ENCODE measurements around the gene EGR2. TPM values are rescaled to one million over a fixed set of nuclear protein-coding genes. Genes with fewer than 3 reads are reported as not detected.

EGR2 gene
- total and polyA plus RNA-seq, 10 of the 15 experiments (the other 5 are each of a cell fraction or from before 2014, with no cell fraction given), result 8.3 to 56.5 (median 16.2) TPM

DNA sequence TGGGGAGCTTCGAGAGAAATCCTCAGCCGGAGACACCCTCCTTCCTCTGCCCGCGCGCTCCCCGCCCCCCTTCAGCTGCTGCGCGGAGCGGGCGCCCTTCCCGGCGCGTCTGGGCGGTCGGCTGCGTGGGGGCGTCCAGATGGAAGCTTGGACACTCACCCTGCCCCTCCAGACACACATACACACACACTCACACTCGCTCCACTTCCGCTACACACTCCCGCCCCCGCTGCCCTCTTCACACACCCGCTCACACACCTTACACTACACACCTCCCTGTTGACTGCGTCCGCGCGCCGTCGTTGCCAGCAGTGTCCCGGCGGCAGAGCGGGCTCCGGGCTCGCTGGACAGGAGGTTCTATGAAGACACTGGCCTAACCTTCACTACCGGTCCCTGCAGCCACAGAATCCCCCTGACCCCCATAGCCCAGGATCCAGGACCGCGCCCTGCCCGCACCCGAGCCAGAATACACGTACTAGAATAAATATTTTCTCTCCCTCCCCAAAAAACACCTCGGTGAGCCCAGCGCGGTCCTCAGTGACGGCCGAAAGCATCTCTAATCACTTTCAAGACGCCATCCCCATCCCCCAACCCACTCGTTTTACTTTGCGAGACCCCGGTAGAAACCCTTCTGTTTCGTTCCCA lies 1.1 kb upstream of the EGR2 start (continued):
- TF ChIP-seq ZBTB4 (CRISPR knock-in tag; IDR thresholded peaks at IDR 0.05) (no peak), TBL1XR1 (IDR thresholded peaks at IDR 0.05; ENCODE audit: low read depth, low read length) (no peak), PML (IDR thresholded peaks at IDR 0.05; ENCODE audit: low read length) (no peak), POLR2AphosphoS5 (IDR thresholded peaks at IDR 0.05; ENCODE audit: low read length) (peak; percentile 66), CHD4 (IDR thresholded peaks at IDR 0.05) (no peak), EP300 (IDR thresholded peaks at IDR 0.05; ENCODE audit: borderline replicate concordance in 1 of 2, control insufficient read depth in 1 of 2, low read depth in 2 of 2, low read length in 2 of 2) (0 out of 4 replicates have a peak, but pooled peaks of 1 of the 2 experiments have one; percentile 2), ZBTB40 (IDR thresholded peaks at IDR 0.05; ENCODE audit: borderline replicate concordance) (no peak), BHLHE40 (IDR thresholded peaks at IDR 0.05; ENCODE audit: borderline replicate concordance in 1 of 2, low read depth in 2 of 2, low read length in 1 of 2) (peak in 1 of 2 experiments; percentile 46; a peak in 2 of 4 replicates), RBBP5 (conservative IDR thresholded peaks at IDR 0.05) (no peak), TCF12 (IDR thresholded peaks at IDR 0.05; ENCODE audit: low read depth, low read length) (peak; percentile 55; the same call in 1 of the 2 replicates), ZSCAN29 (IDR thresholded peaks at IDR 0.05) (no peak), HCFC1 (IDR thresholded peaks at IDR 0.05; ENCODE audit: low read length) (no peak), STAT1 (conservative IDR thresholded peaks at IDR 0.05) (no peak), ZNF592 (IDR thresholded peaks at IDR 0.05) (no peak), POLR2AphosphoS2 (IDR thresholded peaks at IDR 0.05; ENCODE audit: low read depth, low read length) (no peak), ATF7 (IDR thresholded peaks at IDR 0.05; ENCODE audit: low read depth) (no peak), IRF4 (IDR thresholded peaks at IDR 0.05; ENCODE audit: low read depth, low read length) (no peak)

Data from GM12878 (cell line).